ENCODE data around the gene CYTH1. TPM values are rescaled to one million over a fixed set of nuclear protein-coding genes. Genes with fewer than 3 reads are reported as not detected.

CYTH1 gene
- total and polyA plus RNA-seq, 4 donors = 15.4 to 32.1 (median 20.6) TPM

DNA sequence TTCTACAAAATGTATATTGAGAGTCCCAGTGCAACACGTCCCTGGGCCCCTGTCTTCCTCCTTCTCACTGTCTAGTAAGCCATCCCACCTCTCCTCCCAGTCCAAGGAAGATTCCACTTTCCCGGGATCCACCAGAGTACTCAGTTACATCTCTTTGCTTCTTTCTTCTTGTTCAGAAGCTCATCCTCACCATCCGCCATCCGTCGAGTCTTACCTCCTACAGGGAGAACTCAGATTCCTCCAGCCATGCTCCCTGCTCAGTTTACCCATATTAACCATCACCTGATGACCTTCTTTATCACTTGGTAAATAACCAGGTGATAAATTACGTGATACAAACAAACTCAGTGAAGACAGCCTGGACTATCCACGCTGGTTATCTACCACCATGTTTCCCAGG lies 57.1 kb downstream of the CYTH1 start:
- Histone ChIP-seq H3K9ac (ENCODE audit: low read depth in 1 of 2, low read length in 2 of 2) (no peak overlapping the region), H3K27ac (ENCODE audit: low read depth in 1 of 2, low read length in 2 of 2) (peak overlapping the region in 1 of 2 donors; percentile 16), H3K4me3 (ENCODE audit: low read depth in 1 of 3, low read length in 3 of 3) (no peak overlapping the region), H3K27me3 (ENCODE audit: control insufficient read depth in 4 of 4, insufficient read depth in 4 of 4, low read length in 3 of 4) (no peaks in the 10 kb centered on the region), H3K4me1 (ENCODE audit: control insufficient read depth in 4 of 4, insufficient read depth in 4 of 4, low read length in 3 of 4) (peaks cover 4 to 39% (median 31%) of the 10 kb centered on the region in 4 donors), H3K9me3 (ENCODE audit: control insufficient read depth in 4 of 4, low read length in 3 of 4) (no peaks in the 10 kb centered on the region), H3K36me3 (ENCODE audit: control insufficient read depth in 4 of 4, insufficient read depth in 3 of 4, low read depth in 1 of 4, low read length in 3 of 4) (no peaks in the 10 kb centered on the region)
- WGBS = 79% methylated on average over 7 of the region's 7 CpGs
- no peak for DNase-seq (ENCODE audit: low spot score)
- TF ChIP-seq REST (IDR thresholded peaks at IDR 0.05) = no peak
- TF ChIP-seq TAF1 (conservative IDR thresholded peaks at IDR 0.05) = no peak
- no peak for TF ChIP-seq FOXA2 (IDR thresholded peaks at IDR 0.05)
- no peak for TF ChIP-seq YY1 (IDR thresholded peaks at IDR 0.05)
- TF ChIP-seq, protein P1, sequence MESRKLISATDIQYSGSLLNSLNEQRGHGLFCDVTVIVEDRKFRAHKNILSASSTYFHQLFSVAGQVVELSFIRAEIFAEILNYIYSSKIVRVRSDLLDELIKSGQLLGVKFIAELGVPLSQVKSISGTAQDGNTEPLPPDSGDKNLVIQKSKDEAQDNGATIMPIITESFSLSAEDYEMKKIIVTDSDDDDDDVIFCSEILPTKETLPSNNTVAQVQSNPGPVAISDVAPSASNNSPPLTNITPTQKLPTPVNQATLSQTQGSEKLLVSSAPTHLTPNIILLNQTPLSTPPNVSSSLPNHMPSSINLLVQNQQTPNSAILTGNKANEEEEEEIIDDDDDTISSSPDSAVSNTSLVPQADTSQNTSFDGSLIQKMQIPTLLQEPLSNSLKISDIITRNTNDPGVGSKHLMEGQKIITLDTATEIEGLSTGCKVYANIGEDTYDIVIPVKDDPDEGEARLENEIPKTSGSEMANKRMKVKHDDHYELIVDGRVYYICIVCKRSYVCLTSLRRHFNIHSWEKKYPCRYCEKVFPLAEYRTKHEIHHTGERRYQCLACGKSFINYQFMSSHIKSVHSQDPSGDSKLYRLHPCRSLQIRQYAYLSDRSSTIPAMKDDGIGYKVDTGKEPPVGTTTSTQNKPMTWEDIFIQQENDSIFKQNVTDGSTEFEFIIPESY (IDR thresholded peaks at IDR 0.05) = no peak
- TF ChIP-seq EGR1 (IDR thresholded peaks at IDR 0.05; ENCODE audit: low read depth in 2 of 2) = no peak
- TF ChIP-seq HNF4A (conservative IDR thresholded peaks at IDR 0.05) = no peak
- no peak for TF ChIP-seq GABPA (IDR thresholded peaks at IDR 0.05 in 1 of 2, conservative IDR thresholded peaks at IDR 0.05 in 1 of 2)
- TF ChIP-seq NR2F2 (IDR thresholded peaks at IDR 0.05) = no peak
- no peak for TF ChIP-seq CTCF (IDR thresholded peaks at IDR 0.05; ENCODE audit: low read depth, low read length, missing input control)

- Histone ChIP-seq H3K9ac (ENCODE audit: low read depth in 1 of 2, low read length in 2 of 2) (no peak overlapping the region), H3K27me3 (ENCODE audit: control insufficient read depth in 4 of 4, insufficient read depth in 4 of 4, low read length in 3 of 4) (no peaks in the 10 kb centered on the region), H3K27ac (ENCODE audit: low read depth in 1 of 2, low read length in 2 of 2) (peak overlapping the region; percentile 9 to 19), H3K4me3 (ENCODE audit: low read depth in 1 of 3, low read length in 3 of 3) (no peak overlapping the region), H3K9me3 (ENCODE audit: control insufficient read depth in 4 of 4, low read length in 3 of 4) (no peaks in the 10 kb centered on the region), H3K4me1 (ENCODE audit: control insufficient read depth in 4 of 4, insufficient read depth in 4 of 4, low read length in 3 of 4) (peaks cover 4 to 39% (median 31%) of the 10 kb centered on the region in 4 donors), H3K36me3 (ENCODE audit: control insufficient read depth in 4 of 4, insufficient read depth in 3 of 4, low read depth in 1 of 4, low read length in 3 of 4) (no peaks in the 10 kb centered on the region)
- no peak for TF ChIP-seq REST (IDR thresholded peaks at IDR 0.05)
- TF ChIP-seq JUND (IDR thresholded peaks at IDR 0.05) = no peak
- peak; percentile 54 for TF ChIP-seq YY1 (IDR thresholded peaks at IDR 0.05)
- peak in 1 of 2 donors; percentile 16 for TF ChIP-seq RAD21 (IDR thresholded peaks at IDR 0.05)
- peak; percentile 7 to 43 for TF ChIP-seq HNF4A (conservative IDR thresholded peaks at IDR 0.05)
- TF ChIP-seq, protein P2, sequence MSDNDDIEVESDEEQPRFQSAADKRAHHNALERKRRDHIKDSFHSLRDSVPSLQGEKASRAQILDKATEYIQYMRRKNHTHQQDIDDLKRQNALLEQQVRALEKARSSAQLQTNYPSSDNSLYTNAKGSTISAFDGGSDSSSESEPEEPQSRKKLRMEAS (IDR thresholded peaks at IDR 0.05) = peak; percentile 35
- TF ChIP-seq TAF1 (conservative IDR thresholded peaks at IDR 0.05) = no peak
- TF ChIP-seq GABPA (IDR thresholded peaks at IDR 0.05 in 1 of 2, conservative IDR thresholded peaks at IDR 0.05 in 1 of 2) = no peak
- peak; percentile 24 for TF ChIP-seq FOXA2 (IDR thresholded peaks at IDR 0.05)
- peak; percentile 26 to 74 for TF ChIP-seq RXRA (IDR thresholded peaks at IDR 0.05)
- WGBS = 19% methylated on average over 5 of the region's 5 CpGs
- DNase-seq (ENCODE audit: low spot score) = no peak
Observed at GRCh38 chr17:78724544-78724943, 57.5 kb downstream of the CYTH1 start.
